Measurements from ENCODE around the gene HDDC2.
A peak's percentile ranks its signal among the peaks of the same experiment; 100 is the strongest.

Gene HDDC2

GRCh38 chr6:125323376-125323775, 21.6 kb upstream of the HDDC2 start:
- Histone ChIP-seq H3K27me3 (peaks cover 2% of the 10 kb centered on the region; the same call in 1 of the 2 replicates), H3K4me1 (no peaks in the 10 kb centered on the region), H3K36me3 (no peaks in the 10 kb centered on the region), H3K9me3 (no peaks in the 10 kb centered on the region), H3K4me3 (ENCODE audit: low read depth, low read length) (no peak overlapping the region)
- DNase-seq, result no peak
- no peak for TF ChIP-seq CTCF (IDR thresholded peaks at IDR 0.05; ENCODE audit: low read depth, low read length)

- TF ChIP-seq CTCF (IDR thresholded peaks at IDR 0.05; ENCODE audit: low read depth, low read length), result no peak
- H3K27me3 ChIP-seq, result peaks cover 14% of the 10 kb centered on the region
- H3K36me3 ChIP-seq, result no peaks in the 10 kb centered on the region
- H3K4me1 ChIP-seq, result no peaks in the 10 kb centered on the region
- no peak for DNase-seq
- no peak overlapping the region for H3K4me3 ChIP-seq (ENCODE audit: low read depth, low read length)
- no peaks in the 10 kb centered on the region for H3K9me3 ChIP-seq
Observed at GRCh38 chr6:125316621-125317020, 14.9 kb upstream of the HDDC2 start.

GRCh38 chr6:125315548-125315947, 13.8 kb upstream of the HDDC2 start:
- TF ChIP-seq CTCF (IDR thresholded peaks at IDR 0.05; ENCODE audit: low read depth, low read length), result no peak
- Histone ChIP-seq H3K9me3 (no peaks in the 10 kb centered on the region), H3K27me3 (peaks cover 14% of the 10 kb centered on the region), H3K4me1 (no peaks in the 10 kb centered on the region), H3K36me3 (no peaks in the 10 kb centered on the region), H3K4me3 (ENCODE audit: low read depth, low read length) (no peak overlapping the region)
- DNase-seq, result no peak

GRCh38 chr6:125314009-125314581, 12.3 kb upstream of the HDDC2 start:
- no peaks in the 10 kb centered on the region for H3K9me3 ChIP-seq
- peaks cover 14% of the 10 kb centered on the region for H3K27me3 ChIP-seq
- TF ChIP-seq CTCF (IDR thresholded peaks at IDR 0.05; ENCODE audit: low read depth, low read length), result peak; percentile 92
- no peak overlapping the region for H3K4me3 ChIP-seq (ENCODE audit: low read depth, low read length)
- H3K4me1 ChIP-seq, result no peaks in the 10 kb centered on the region
- H3K36me3 ChIP-seq, result no peaks in the 10 kb centered on the region
- DNase-seq, result peak; percentile 63

- no peak overlapping the region for H3K4me3 ChIP-seq (ENCODE audit: low read depth, low read length)
- no peaks in the 10 kb centered on the region for H3K9me3 ChIP-seq
- no peaks in the 10 kb centered on the region for H3K4me1 ChIP-seq
- H3K27me3 ChIP-seq, result peaks cover 16% of the 10 kb centered on the region
- H3K36me3 ChIP-seq, result no peaks in the 10 kb centered on the region
- no peak for TF ChIP-seq CTCF (IDR thresholded peaks at IDR 0.05; ENCODE audit: low read depth, low read length)
- DNase-seq, result no peak
Observed at GRCh38 chr6:125312950-125313349, 11.2 kb upstream of the HDDC2 start.

- DNase-seq, result no peak
- H3K4me3 ChIP-seq (ENCODE audit: low read depth, low read length), result no peak overlapping the region
Observed at GRCh38 chr6:125312478-125312877, 10.7 kb upstream of the HDDC2 start.

More at GRCh38 chr6:125312478-125312877, 10.7 kb upstream of the HDDC2 start:
- Histone ChIP-seq H3K36me3 (no peaks in the 10 kb centered on the region), H3K4me1 (no peaks in the 10 kb centered on the region), H3K9me3 (no peaks in the 10 kb centered on the region), H3K27me3 (peaks cover 17% of the 10 kb centered on the region)
- no peak for TF ChIP-seq CTCF (IDR thresholded peaks at IDR 0.05; ENCODE audit: low read depth, low read length)

Measured in BE2C (cell line).